Ovary (tissue), 3 donors: ENCODE measurements around the gene RYR2.

ENCODE experiments used
- CTCF ChIP-seq, 3 donors: fragments of 450-650 bp in 2 of 3; fragments of 200-600 bp in 1 of 3; IDR thresholded peaks; one replicate each; pipeline versions ENCODE4 v1.5.1 to v1.8.0; 2016 to 2022; ENCODE audit warnings: antibody characterized with exemption in 3 of 3, mild to moderate bottlenecking in 1 of 3
- EP300 ChIP-seq: sonication (generic); formaldehyde crosslinking; IDR thresholded peaks from one replicate; pipeline ENCODE4 v1.6.1; 2017; ENCODE audit warnings: antibody characterized with exemption
- POLR2A ChIP-seq: fragments of 450-650 bp; IDR thresholded peaks from one replicate; pipeline ENCODE4 v1.6.1; 2017; ENCODE audit warnings: antibody characterized with exemption, mild to moderate bottlenecking, moderate library complexity
- donor health status: DM: no; HTN: no; CAD: no.

- no peak for TF ChIP-seq CTCF (IDR thresholded peaks at IDR 0.05)
- TF ChIP-seq POLR2A: no peak
- TF ChIP-seq EP300: no peak
Measured at GRCh38 chr1:237059244-237059643, 17.3 kb downstream of the RYR2 start.
